SU-DHL-6 (cell line): ENCODE results near the gene STXBP5.

Source experiments
- H2AFZ ChIP-seq: fragments of 200-600 bp; sonication (generic); 2 replicates; pipeline ENCODE4 v1.6.1; 2014; ENCODE audit warnings: low read depth, mild to moderate bottlenecking, moderate library complexity, mixed read lengths, antibody characterized with exemption, low read length; ENCODE audit not compliant: severe bottlenecking
- H3F3A ChIP-seq: fragments of 200-600 bp; shearing (Covaris generic); 2 replicates; pipeline ENCODE4 v1.6.0; 2016; ENCODE audit warnings: antibody characterized with exemption, mild to moderate bottlenecking; ENCODE audit not compliant: insufficient read depth
- H3K27ac ChIP-seq: fragments of 200-600 bp; sonication (generic); 2 replicates; pipeline ENCODE4 v1.5.1; 2016; ENCODE audit warnings: low read depth, mild to moderate bottlenecking, low read length, moderate library complexity, mixed read lengths
- H3K27me3 ChIP-seq: fragments of 200-600 bp; sonication (generic), shearing (Covaris generic); 2 replicates; pipeline ENCODE4 v1.6.0; 2014; ENCODE audit warnings: mild to moderate bottlenecking, low read length
- H3K36me3 ChIP-seq: fragments of 200-600 bp; sonication (generic); 2 replicates; pipeline ENCODE4 v1.6.1; 2014; ENCODE audit warnings: mild to moderate bottlenecking, low read length, mixed read lengths
- H3K4me2 ChIP-seq: fragments of 300-600, 200-600 bp; shearing (Covaris generic), sonication (generic); 2 replicates; pipeline ENCODE4 v1.6.0; 2014; ENCODE audit warnings: low read length, low read depth, mild to moderate bottlenecking; ENCODE audit not compliant: poor library complexity, severe bottlenecking
- H3K4me3 ChIP-seq: fragments of 200-600 bp; sonication (generic); 2 replicates; pipeline ENCODE4 v1.5.1; 2014; ENCODE audit warnings: antibody characterized with exemption, low read length, mild to moderate bottlenecking, mixed read lengths; ENCODE audit not compliant: insufficient read depth, poor library complexity, severe bottlenecking
- H3K79me2 ChIP-seq: fragments of 200-600 bp; sonication (generic); 2 replicates; pipeline ENCODE4 v1.6.1; 2014; ENCODE audit warnings: mild to moderate bottlenecking, low read length, moderate library complexity; ENCODE audit not compliant: insufficient read depth
- H3K9ac ChIP-seq: fragments of 200-600 bp; sonication (generic); 2 replicates; pipeline ENCODE4 v1.7.0; 2014; ENCODE audit warnings: mild to moderate bottlenecking, low read length
- H3K9me2 ChIP-seq: fragments of 200-600 bp; sonication (generic); replicated peaks from 2 replicates; pipeline ENCODE4 v1.6.1; 2014; ENCODE audit warnings: low read length; ENCODE audit not compliant: insufficient read depth
- H3K9me3 ChIP-seq: fragments of 200-600 bp; sonication (generic); 2 replicates; pipeline ENCODE4 v1.6.1; 2014; ENCODE audit warnings: low read length, mixed read lengths; ENCODE audit not compliant: insufficient read depth
- H4K20me1 ChIP-seq: fragments of 200-600 bp; sonication (generic); 2 replicates; pipeline ENCODE4 v1.6.1; 2014; ENCODE audit warnings: low read depth, mild to moderate bottlenecking, antibody characterized with exemption, low read length, moderate library complexity, mixed read lengths
- CTCF ChIP-seq: fragments of 200-600 bp; sonication (generic); IDR thresholded peaks from one replicate; pipeline ENCODE4 v1.5.1; 2017; ENCODE audit warnings: antibody characterized with exemption, mild to moderate bottlenecking, low read length, moderate library complexity; ENCODE audit not compliant: insufficient read depth, poor library complexity, severe bottlenecking
- EZH2phosphoT487 ChIP-seq: fragments of 200-600 bp; sonication (generic), shearing (Covaris generic); conservative IDR thresholded peaks from 2 replicates; pipeline ENCODE4 v1.6.1; 2018; ENCODE audit warnings: mild to moderate bottlenecking, antibody characterized with exemption, low read length, moderate library complexity, mixed read lengths

STXBP5 gene

GRCh38 chr6:147161974-147162495, 42.2 kb upstream of the STXBP5 start:
- no peak overlapping the region for H3K4me3 ChIP-seq
- no peak overlapping the region for H3K27ac ChIP-seq
- TF ChIP-seq EZH2phosphoT487 (no peak), CTCF (no peak)
- H3K79me2 ChIP-seq = no peaks in the 10 kb centered on the region
- no peaks in the 10 kb centered on the region for H3K36me3 ChIP-seq
- no peak overlapping the region for H3K9ac ChIP-seq
- H3K9me3 ChIP-seq = no peaks in the 10 kb centered on the region
- H3K4me2 ChIP-seq = no peak overlapping the region
- H3F3A ChIP-seq = no peaks in the 10 kb centered on the region
- no peaks in the 10 kb centered on the region for H3K27me3 ChIP-seq
- H3K9me2 ChIP-seq = no peaks in the 10 kb centered on the region
- H4K20me1 ChIP-seq = no peaks in the 10 kb centered on the region
- H2AFZ ChIP-seq = no peak overlapping the region

GRCh38 chr6:147164761-147165160, 39.5 kb upstream of the STXBP5 start:
- TF ChIP-seq CTCF (no peak), EZH2phosphoT487 (no peak)
- no peak overlapping the region for H3K4me3 ChIP-seq
- no peaks in the 10 kb centered on the region for H3K9me3 ChIP-seq
- H3K4me2 ChIP-seq = no peak overlapping the region
- H3K9me2 ChIP-seq = no peaks in the 10 kb centered on the region
- H3K27me3 ChIP-seq = no peaks in the 10 kb centered on the region
- no peaks in the 10 kb centered on the region for H3K36me3 ChIP-seq
- H3K27ac ChIP-seq = no peak overlapping the region
- no peak overlapping the region for H3K9ac ChIP-seq
- H2AFZ ChIP-seq = no peak overlapping the region
- H3F3A ChIP-seq = no peaks in the 10 kb centered on the region
- no peaks in the 10 kb centered on the region for H4K20me1 ChIP-seq
- no peaks in the 10 kb centered on the region for H3K79me2 ChIP-seq

GRCh38 chr6:147166360-147166944, 37.8 kb upstream of the STXBP5 start:
- H3F3A ChIP-seq = no peaks in the 10 kb centered on the region
- TF ChIP-seq EZH2phosphoT487 (no peak), CTCF (no peak)
- H3K79me2 ChIP-seq = no peaks in the 10 kb centered on the region
- no peaks in the 10 kb centered on the region for H3K27me3 ChIP-seq
- no peaks in the 10 kb centered on the region for H3K9me2 ChIP-seq
- no peak overlapping the region for H3K4me2 ChIP-seq
- H3K9ac ChIP-seq = no peak overlapping the region
- no peaks in the 10 kb centered on the region for H3K9me3 ChIP-seq
- no peak overlapping the region for H3K27ac ChIP-seq
- no peaks in the 10 kb centered on the region for H4K20me1 ChIP-seq
- H2AFZ ChIP-seq = no peak overlapping the region
- no peak overlapping the region for H3K4me3 ChIP-seq
- no peaks in the 10 kb centered on the region for H3K36me3 ChIP-seq
